Ectodermal cell (in vitro differentiated cells): Measurements from ENCODE around the gene ERC2.

Experiments
- H3K27ac ChIP-seq: 2 replicates; pipeline ENCODE4 v1.7.0; 2013; ENCODE audit warnings: mild to moderate bottlenecking, low read depth, low read length; ENCODE audit not compliant: insufficient read depth, poor library complexity, severe bottlenecking
- H3K27me3 ChIP-seq: 2 replicates; pipeline ENCODE4 v1.7.0; 2013; ENCODE audit warnings: mild to moderate bottlenecking, low read length; ENCODE audit not compliant: insufficient read depth, control insufficient read depth, poor library complexity, severe bottlenecking
- H3K36me3 ChIP-seq: one replicate; pipeline ENCODE4 v1.7.0; 2013; ENCODE audit warnings: low read length; ENCODE audit not compliant: control insufficient read depth, insufficient read depth
- H3K4me1 ChIP-seq: one replicate; pipeline ENCODE4 v1.7.0; 2013; ENCODE audit warnings: low read length; ENCODE audit not compliant: control insufficient read depth, insufficient read depth
- H3K4me3 ChIP-seq: 2 replicates; pipeline ENCODE4 v1.7.0; 2013; ENCODE audit warnings: low read depth, low read length, control low read depth; ENCODE audit not compliant: insufficient read depth
- H3K9me3 ChIP-seq: 2 replicates; pipeline ENCODE4 v1.7.0; 2013; ENCODE audit warnings: mild to moderate bottlenecking, low read length, moderate library complexity; ENCODE audit not compliant: control insufficient read depth
- WGBS, 2 experiments: methylation state at CpG; one replicate each; pipeline ENCODE4 v1.1.7; 2013; ENCODE audit warnings: missing lambda C conversion rate in 2 of 2; 5-methylcytosine and 5-hydroxymethylcytosine counted together

The ERC2 gene

DNA sequence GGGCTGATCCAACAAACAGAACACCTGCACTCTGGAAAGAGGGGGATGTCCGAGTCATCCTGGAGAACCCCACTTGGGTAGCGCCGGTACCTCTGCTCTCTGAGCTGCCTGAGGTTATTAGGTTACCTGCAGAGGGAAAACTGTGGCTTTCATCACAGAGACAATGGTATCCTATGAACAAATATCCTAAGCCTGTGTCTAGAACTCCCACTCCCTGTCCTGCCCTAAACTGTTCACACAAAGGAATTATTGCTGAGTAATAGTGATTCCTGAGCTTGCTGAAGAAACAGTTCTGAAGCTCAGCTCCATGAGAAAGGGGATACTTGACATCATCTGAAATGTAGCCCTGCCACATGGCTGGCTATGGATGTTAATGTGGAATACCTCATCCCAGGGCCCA is 949.2 kb downstream of the ERC2 start:
- H3K27me3 ChIP-seq: no peaks in the 10 kb centered on the region
- no peak overlapping the region for H3K4me3 ChIP-seq
- H3K27ac ChIP-seq: no peak overlapping the region
- WGBS, 2 experiments: 86 to 88% methylated on average over 3 of the region's 3 CpGs
- H3K4me1 ChIP-seq: peaks cover 21% of the 10 kb centered on the region
- H3K9me3 ChIP-seq: no peaks in the 10 kb centered on the region
- H3K36me3 ChIP-seq: no peaks in the 10 kb centered on the region

- peaks cover 24% of the 10 kb centered on the region for H3K4me1 ChIP-seq
- H3K27ac ChIP-seq: no peak overlapping the region
- H3K9me3 ChIP-seq: no peaks in the 10 kb centered on the region
- no peaks in the 10 kb centered on the region for H3K36me3 ChIP-seq
- 93 to 94% methylated on average over 5 to 6 of the region's 6 CpGs for WGBS, 2 experiments
- H3K4me3 ChIP-seq: no peak overlapping the region
- no peaks in the 10 kb centered on the region for H3K27me3 ChIP-seq
Observed at GRCh38 chr3:55518451-55518850, 949.8 kb downstream of the ERC2 start.

DNA sequence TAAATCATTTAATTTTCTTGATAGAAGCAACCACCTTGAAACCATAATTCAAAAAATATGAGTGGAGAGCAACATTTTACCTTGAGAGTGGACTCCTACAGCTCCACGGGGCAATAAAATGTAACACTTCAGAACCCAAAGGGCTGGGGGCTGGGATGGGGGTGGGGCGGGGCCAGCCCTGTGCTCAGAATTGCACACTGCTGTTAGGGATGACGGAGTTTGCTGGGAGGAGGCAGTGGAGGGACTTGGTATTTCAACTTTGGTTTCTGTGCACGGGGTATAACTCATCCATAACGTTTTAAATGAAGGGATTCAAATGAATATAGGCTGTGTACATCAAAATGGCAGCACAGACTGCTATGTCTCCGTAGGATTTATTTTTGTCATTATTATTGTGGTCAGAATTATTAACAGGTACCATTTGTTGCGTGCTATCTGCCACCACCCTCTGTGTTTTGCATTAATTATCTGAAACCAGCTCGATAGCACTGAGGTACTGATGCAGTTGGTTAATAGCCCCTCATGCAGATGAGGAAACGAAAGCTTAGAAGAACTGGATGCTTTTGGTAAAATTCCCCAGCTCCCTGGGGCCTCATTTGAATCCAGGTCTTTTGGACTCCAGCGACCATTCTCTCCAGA is 951.8 kb downstream of the ERC2 start:
- H3K4me1 ChIP-seq: peaks cover 31% of the 10 kb centered on the region
- no peaks in the 10 kb centered on the region for H3K36me3 ChIP-seq
- H3K4me3 ChIP-seq: no peak overlapping the region
- H3K9me3 ChIP-seq: no peaks in the 10 kb centered on the region
- 81% methylated on average over 10 of the region's 10 CpGs for WGBS, 2 experiments
- H3K27ac ChIP-seq: no peak overlapping the region
- no peaks in the 10 kb centered on the region for H3K27me3 ChIP-seq

DNA sequence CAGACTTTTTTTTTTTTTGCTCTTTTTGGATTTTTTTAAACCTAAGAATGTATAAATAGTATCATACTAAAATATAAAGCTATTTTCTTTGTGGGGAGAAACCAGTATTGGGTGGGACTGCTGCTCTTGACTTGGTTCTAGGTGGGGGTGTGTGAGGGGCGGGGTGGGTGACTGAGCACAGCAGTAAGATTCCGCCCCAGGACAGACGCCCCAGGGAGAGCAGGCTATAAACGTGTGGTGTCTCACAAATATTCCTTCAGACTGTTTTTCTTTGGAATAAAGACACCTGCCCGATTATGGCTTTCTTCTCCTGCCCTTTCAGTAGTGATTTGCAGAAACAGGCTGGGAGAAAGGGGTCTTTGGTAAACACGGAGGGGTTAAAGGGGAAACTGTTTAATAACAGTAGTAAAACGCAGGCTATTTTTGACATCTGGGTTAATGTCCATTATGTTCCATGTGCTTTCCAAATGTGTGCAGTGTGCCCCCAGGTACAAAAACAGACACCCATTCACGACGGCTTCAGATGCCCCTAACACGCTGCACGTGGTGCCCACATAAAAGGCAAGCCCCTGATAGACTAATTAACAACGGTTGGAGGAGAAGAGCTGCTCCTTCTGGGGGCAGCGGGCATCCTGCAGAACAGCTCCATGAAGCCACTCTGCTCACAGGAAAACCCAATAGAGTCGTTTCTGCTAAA is 952.6 kb downstream of the ERC2 start:
- H3K9me3 ChIP-seq: no peaks in the 10 kb centered on the region
- H3K4me1 ChIP-seq: peaks cover 25% of the 10 kb centered on the region
- no peak overlapping the region for H3K4me3 ChIP-seq
- no peak overlapping the region for H3K27ac ChIP-seq
- no peaks in the 10 kb centered on the region for H3K27me3 ChIP-seq
- H3K36me3 ChIP-seq: no peaks in the 10 kb centered on the region
- 81 to 82% methylated on average over 14 of the region's 14 CpGs for WGBS, 2 experiments

- no peaks in the 10 kb centered on the region for H3K9me3 ChIP-seq
- H3K27ac ChIP-seq: no peak overlapping the region
- WGBS, 2 experiments: 88 to 97% methylated on average over 3 of the region's 3 CpGs
- no peak overlapping the region for H3K4me3 ChIP-seq
- H3K27me3 ChIP-seq: no peaks in the 10 kb centered on the region
- peaks cover 25% of the 10 kb centered on the region for H3K4me1 ChIP-seq
- H3K36me3 ChIP-seq: no peaks in the 10 kb centered on the region
Observed at GRCh38 chr3:55514962-55515361, 953.3 kb downstream of the ERC2 start.

DNA sequence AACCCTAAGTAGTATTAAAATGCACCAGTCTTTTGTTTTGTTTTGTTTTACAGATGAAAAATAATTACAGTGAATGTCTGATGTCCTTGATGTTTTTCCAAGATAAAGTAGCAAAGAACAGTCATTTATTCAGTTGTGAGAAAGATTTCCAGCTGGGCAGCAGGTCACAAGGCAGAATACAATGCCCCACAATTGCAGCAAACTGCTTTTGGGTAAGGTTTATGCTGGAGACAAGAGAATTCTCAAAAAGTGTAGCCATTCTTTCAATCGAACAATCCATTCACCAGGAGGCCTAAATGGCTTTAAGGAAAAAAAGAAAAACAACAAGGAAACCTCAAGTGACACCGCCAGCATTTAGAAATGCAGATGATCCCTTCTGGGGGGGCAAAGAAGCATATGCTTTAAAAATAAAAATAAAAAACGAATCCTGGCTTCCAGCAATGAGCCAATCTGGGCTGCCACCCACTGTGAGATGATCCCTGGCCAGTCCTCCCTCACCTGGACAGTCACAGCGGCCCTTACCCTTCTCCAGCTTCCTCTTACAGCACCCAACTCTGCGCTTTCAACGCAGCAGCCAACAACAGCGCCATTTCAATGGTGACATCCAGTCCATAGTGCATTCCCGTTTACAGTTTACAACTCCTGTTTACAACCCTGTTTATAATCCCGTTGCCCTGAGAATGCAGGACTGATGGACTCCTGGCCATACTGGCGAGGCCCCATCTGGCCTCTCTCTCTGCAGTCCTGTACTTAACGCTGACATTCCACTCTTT is 955.5 kb downstream of the ERC2 start:
- Histone ChIP-seq H3K4me3 (no peak overlapping the region), H3K27ac (no peak overlapping the region)
- WGBS, 2 experiments: 41 to 43% methylated on average over 11 of the region's 11 CpGs

DNA sequence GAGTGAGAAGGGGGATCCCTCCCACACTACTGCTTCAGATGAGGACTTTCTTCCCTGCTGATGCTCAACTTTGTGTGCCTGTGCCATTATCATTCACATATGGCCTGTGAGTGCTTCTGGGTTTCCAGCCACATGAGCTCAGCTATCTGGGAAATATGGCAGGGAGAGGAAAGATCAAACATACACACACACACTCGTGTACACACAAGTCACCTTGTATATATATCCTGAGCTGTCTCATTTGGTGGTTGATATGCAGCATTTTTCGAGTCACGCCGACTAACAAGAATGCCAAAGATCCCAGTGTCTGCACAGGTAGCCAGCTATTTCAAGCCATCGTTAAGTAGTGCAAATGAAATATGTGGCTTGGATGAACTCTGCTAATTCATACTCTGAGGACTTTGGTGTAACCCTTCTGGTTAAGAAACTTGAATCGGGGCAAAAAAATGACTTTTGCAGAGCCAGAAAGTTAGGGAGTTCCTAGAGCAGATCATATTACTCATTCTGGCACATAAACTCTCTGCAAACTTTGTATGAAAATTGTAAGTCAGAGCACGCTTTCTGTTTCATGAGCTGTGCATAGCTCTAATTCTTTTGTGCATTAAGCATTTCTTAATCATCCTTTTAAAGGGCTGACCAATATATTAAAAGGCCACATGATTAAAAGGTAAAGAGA is 956.2 kb downstream of the ERC2 start:
- H3K36me3 ChIP-seq: no peaks in the 10 kb centered on the region
- H3K27ac ChIP-seq: no peak overlapping the region
- H3K4me1 ChIP-seq: peaks cover 20% of the 10 kb centered on the region
- 87% methylated on average over 6 to 7 of the region's 7 CpGs for WGBS, 2 experiments
- no peak overlapping the region for H3K4me3 ChIP-seq
- H3K9me3 ChIP-seq: no peaks in the 10 kb centered on the region
- no peaks in the 10 kb centered on the region for H3K27me3 ChIP-seq

More for the DNA sequence above, 955.5 kb downstream of the ERC2 start:
- peaks cover 20% of the 10 kb centered on the region for H3K4me1 ChIP-seq
- no peaks in the 10 kb centered on the region for H3K9me3 ChIP-seq
- H3K36me3 ChIP-seq: no peaks in the 10 kb centered on the region
- H3K27me3 ChIP-seq: no peaks in the 10 kb centered on the region

DNA sequence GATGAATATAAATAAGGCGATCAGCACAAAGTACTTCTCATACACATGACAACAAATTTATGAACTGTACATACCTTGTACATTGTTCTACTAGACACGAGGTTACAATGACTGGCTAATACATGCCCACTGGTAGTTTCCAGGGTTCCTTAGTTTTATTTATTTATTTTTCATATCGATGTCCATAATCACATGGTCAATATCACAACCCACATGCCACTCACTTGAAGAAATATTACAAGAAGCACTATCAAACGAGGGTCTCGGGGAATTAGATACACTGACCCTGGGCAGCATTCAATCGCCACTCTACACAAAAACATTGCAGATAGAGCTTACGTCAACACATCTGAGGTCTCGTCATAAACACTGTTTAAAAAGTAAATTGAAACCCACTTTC is 959.9 kb downstream of the ERC2 start:
- WGBS, 2 experiments: 95 to 99% methylated on average over 8 of the region's 8 CpGs
- H3K4me3 ChIP-seq: no peak overlapping the region
- no peak overlapping the region for H3K27ac ChIP-seq
- H3K9me3 ChIP-seq: no peaks in the 10 kb centered on the region
- H3K4me1 ChIP-seq: peaks cover 16% of the 10 kb centered on the region
- no peaks in the 10 kb centered on the region for H3K36me3 ChIP-seq
- H3K27me3 ChIP-seq: no peaks in the 10 kb centered on the region

DNA sequence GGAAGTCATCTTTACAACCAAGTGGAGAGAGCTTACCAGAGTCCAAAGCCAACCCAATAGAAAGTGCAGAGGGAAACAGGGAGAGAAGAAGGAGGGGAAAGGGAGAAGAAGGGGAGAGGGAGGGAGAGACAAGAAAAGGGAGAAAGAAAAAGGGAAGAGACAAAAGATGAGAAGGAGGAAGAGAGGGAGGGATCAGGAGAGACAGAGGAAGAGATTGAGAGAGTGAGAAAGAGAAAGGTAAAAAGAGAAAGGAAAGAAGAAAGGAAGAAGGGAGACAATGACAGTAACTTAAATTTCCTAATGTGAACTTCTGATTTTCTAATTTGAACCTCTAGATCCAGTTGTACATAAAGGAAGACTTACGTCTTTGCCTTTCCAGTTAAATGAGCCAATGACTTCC is 960.5 kb downstream of the ERC2 start:
- no peak overlapping the region for H3K27ac ChIP-seq
- H3K9me3 ChIP-seq: no peaks in the 10 kb centered on the region
- WGBS, 2 experiments: 97 to 100% methylated on average over 1 of the region's 1 CpG
- peaks cover 12% of the 10 kb centered on the region for H3K4me1 ChIP-seq
- H3K4me3 ChIP-seq: no peak overlapping the region
- H3K27me3 ChIP-seq: no peaks in the 10 kb centered on the region
- no peaks in the 10 kb centered on the region for H3K36me3 ChIP-seq

DNA sequence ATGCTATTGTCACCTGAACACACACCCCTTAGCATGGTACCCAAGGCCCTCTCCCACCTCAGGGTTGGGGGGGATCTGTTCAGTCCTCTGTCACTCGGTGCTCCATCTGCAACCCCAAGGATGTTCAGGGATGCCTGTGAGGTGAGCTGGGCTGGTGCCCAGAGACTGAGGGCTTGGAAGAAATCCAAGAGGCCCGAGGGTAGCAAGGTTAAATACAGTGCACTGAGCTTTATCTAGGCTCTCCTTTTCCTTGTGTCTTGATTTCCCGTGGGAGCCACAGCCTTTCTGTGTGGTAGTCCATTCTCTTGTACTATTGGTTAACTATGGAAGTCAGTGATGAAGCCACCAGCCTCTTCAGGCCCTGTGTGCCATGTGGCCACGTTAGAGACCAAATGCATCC is 962.5 kb downstream of the ERC2 start:
- no peaks in the 10 kb centered on the region for H3K27me3 ChIP-seq
- H3K4me3 ChIP-seq: no peak overlapping the region
- no peaks in the 10 kb centered on the region for H3K9me3 ChIP-seq
- WGBS, 2 experiments: 88 to 91% methylated on average over 4 of the region's 4 CpGs
- H3K4me1 ChIP-seq: no peaks in the 10 kb centered on the region
- no peak overlapping the region for H3K27ac ChIP-seq
- H3K36me3 ChIP-seq: no peaks in the 10 kb centered on the region
